ENCODE measurements around the gene SLC25A25. TPM values are rescaled to one million over a fixed set of nuclear protein-coding genes. Genes with fewer than 3 reads are reported as not detected.

SLC25A25 gene
- total and polyA plus RNA-seq, 2 of the 8 experiments (the other 6 are each of a cell fraction or from before 2014, with no cell fraction given) = 6.5 to 18.5 TPM

- 90% methylated on average over 15 of the region's 15 CpGs; no CpG with 5 or more reads in 1 of the 2 experiments for WGBS, 2 experiments (ENCODE audit: extremely low coverage in 1 of 2, insufficient coverage in 1 of 2, insufficient read length in 1 of 2, insufficient replicate concordance in 2 of 2, low coverage in 1 of 2, low lambda C conversion rate in 2 of 2, missing lambda C conversion rate in 1 of 2)
- H2BK5ac ChIP-seq (ENCODE audit: low read depth, low read length) = no peak overlapping the region
- no peak overlapping the region for H3K4ac ChIP-seq (replicated peaks; ENCODE audit: insufficient read length, low read depth, low read length)
- H3K18ac ChIP-seq (ENCODE audit: extremely low read depth, low read length) = no peak overlapping the region
- FAIRE-seq (no peak), DNase-seq (ENCODE audit: low read depth in 1 of 2, low spot score in 2 of 2) (no peak)
- H3K4me3 ChIP-seq (ENCODE audit: extremely low read depth in 1 of 4, insufficient read depth in 2 of 4, low read depth in 3 of 4, low read length in 4 of 4) = no peak overlapping the region
- no peak overlapping the region for H2BK15ac ChIP-seq (ENCODE audit: low read length)
- no peaks in the 10 kb centered on the region for H4K20me1 ChIP-seq (replicated peaks in 1 of 2; ENCODE audit: control insufficient read depth in 1 of 2, insufficient read depth in 2 of 2, low read length in 2 of 2)
- H3K79me1 ChIP-seq (ENCODE audit: low read depth, low read length) = no peaks in the 10 kb centered on the region
- no peaks in the 10 kb centered on the region for H3K36me3 ChIP-seq (ENCODE audit: control insufficient read depth in 2 of 4, insufficient read depth in 4 of 4, low read length in 3 of 4)
- peaks cover 2% of the 10 kb centered on the region; the same call in 1 of the 2 replicates for H3K23me2 ChIP-seq (ENCODE audit: low read depth, low read length)
- no peaks in the 10 kb centered on the region for H3K9me3 ChIP-seq (ENCODE audit: insufficient read depth in 2 of 2, low read depth in 1 of 2, low read length in 1 of 2)
- no peak for TF ChIP-seq ATF2 (IDR thresholded peaks at IDR 0.05; ENCODE audit: low read length)
- TF ChIP-seq EGR1 (IDR thresholded peaks at IDR 0.05; ENCODE audit: borderline replicate concordance, low read depth, low read length) = no peak
- no peak for TF ChIP-seq E2F6 (IDR thresholded peaks at IDR 0.05)
- no peak for TF ChIP-seq JUN (IDR thresholded peaks at IDR 0.05; ENCODE audit: low read depth, low read length)
- no peak for TF ChIP-seq RNF2 (IDR thresholded peaks at IDR 0.05; ENCODE audit: borderline replicate concordance, low read depth, low read length, missing control alignments, poor library complexity, severe bottlenecking)
- TF ChIP-seq TBP (IDR thresholded peaks at IDR 0.05; ENCODE audit: low read depth, low read length) = no peak
- H2AK5ac ChIP-seq (ENCODE audit: low read depth, low read length) = no peak overlapping the region
- no peak overlapping the region for H2BK12ac ChIP-seq (ENCODE audit: low read depth, low read length)
- no peak overlapping the region for H3K27ac ChIP-seq (ENCODE audit: low read depth, low read length)
- POLR2A ChIA-PET (ENCODE audit: partially characterized antibody) = interaction anchor here (1.7 kb wide), 1 partner anchor 17 kb away, joined by 3 read pairs; no protein-coding TSS in a partner anchor
- H2BK120ac ChIP-seq (replicated peaks; ENCODE audit: low read depth, low read length) = no peak overlapping the region
- peaks cover 0 to 15% (median 12%) of the 10 kb centered on the region in 4 experiments; a peak in 4 of 7 replicates for H3K4me1 ChIP-seq (replicated peaks in 1 of 4; ENCODE audit: control insufficient read depth in 3 of 4, insufficient read depth in 4 of 4, low read length in 3 of 4)
- no peak overlapping the region for H4K5ac ChIP-seq (ENCODE audit: insufficient read length, low read depth, low read length)
- no peak overlapping the region for H3K23ac ChIP-seq (ENCODE audit: insufficient read length)
- H2BK20ac ChIP-seq (ENCODE audit: low read length) = no peak overlapping the region
- no peak overlapping the region for H4K91ac ChIP-seq (replicated peaks; ENCODE audit: insufficient read length, low read length)
- H3K56ac ChIP-seq (replicated peaks; ENCODE audit: insufficient read length, low read depth, low read length) = no peak overlapping the region
- H3K9ac ChIP-seq (replicated peaks in 1 of 4; ENCODE audit: extremely low read depth in 1 of 4, low read depth in 3 of 4, low read length in 3 of 4) = no peak overlapping the region
- no peak overlapping the region for H3K14ac ChIP-seq (ENCODE audit: insufficient read length)
- no peak overlapping the region for H3K4me2 ChIP-seq (ENCODE audit: insufficient read depth in 1 of 2, low read depth in 2 of 2, low read length in 2 of 2)
- H2AFZ ChIP-seq (ENCODE audit: low read length) = no peak overlapping the region
- no peaks in the 10 kb centered on the region for H3K27me3 ChIP-seq (replicated peaks in 1 of 4; ENCODE audit: control insufficient read depth in 3 of 4, extremely low read depth in 1 of 4, insufficient read depth in 3 of 4, low read length in 3 of 4)
- H3K79me2 ChIP-seq (ENCODE audit: control insufficient read depth in 1 of 2, insufficient read depth in 2 of 2, low read length in 2 of 2) = no peaks in the 10 kb centered on the region
- CTCF ChIA-PET (ENCODE audit: partially characterized antibody) = interaction anchor here (0.5 to 7.9 kb wide), 6 partner anchors 14 to 108 kb away, joined by 3 to 55 read pairs (median 6); no protein-coding TSS in a partner anchor
- H4K8ac ChIP-seq (ENCODE audit: extremely low read depth, insufficient read depth, low read length) = 0 out of 2 replicates have a peak overlapping the region, but pooled peaks have one; percentile 11
Observed at GRCh38 chr9:128051932-128052709, 15.9 kb upstream of the SLC25A25 start.
